ENCODE results near the gene VPREB3. TPM values are rescaled to one million over a fixed set of nuclear protein-coding genes. Genes with fewer than 3 reads are reported as not detected.

The VPREB3 gene
- total and polyA plus RNA-seq, 7 donors = 0.61 to 3.2 (median 0.85) TPM

DNA sequence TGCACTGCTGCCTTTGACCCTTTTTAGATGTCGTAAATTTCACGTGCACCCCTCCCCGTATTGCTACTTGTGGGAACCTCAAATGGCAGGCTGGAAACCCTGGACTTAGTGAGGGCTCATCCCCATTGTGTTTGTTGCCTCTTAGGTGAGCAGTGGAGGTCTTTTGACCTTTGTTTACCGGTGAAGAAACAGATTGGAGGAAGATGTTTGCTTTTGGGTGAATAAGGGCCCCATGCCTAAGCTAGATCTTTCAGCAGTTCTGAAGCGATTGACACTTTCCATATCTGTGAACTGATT is 33.3 kb upstream of the VPREB3 start:
- Histone ChIP-seq H3K4me3 (peak overlapping the region; percentile 92), H3K27ac (peak overlapping the region; percentile 99), H3K4me1 (peaks cover 32% of the 10 kb centered on the region), H3K9me3 (no peaks in the 10 kb centered on the region), H3K36me3 (ENCODE audit: insufficient read depth in 1 of 2, low read depth in 1 of 2) (peaks cover 0 to 13% of the 10 kb centered on the region in 2 donors), H3K27me3 (ENCODE audit: insufficient read depth in 3 of 3, low read length in 2 of 3) (no peaks in the 10 kb centered on the region)
- DNase-seq (no peak), ATAC-seq (no peak)
- intact Hi-C loops (cut with DNase I) = loop anchor here (5.0 kb wide), 3 partner anchors 35 to 60 kb away; no protein-coding TSS in a partner anchor
- WGBS, 3 donors = 0 to 1% (median 0%) methylated on average over 5 of the region's 5 CpGs
- TF ChIP-seq, protein P1, sequence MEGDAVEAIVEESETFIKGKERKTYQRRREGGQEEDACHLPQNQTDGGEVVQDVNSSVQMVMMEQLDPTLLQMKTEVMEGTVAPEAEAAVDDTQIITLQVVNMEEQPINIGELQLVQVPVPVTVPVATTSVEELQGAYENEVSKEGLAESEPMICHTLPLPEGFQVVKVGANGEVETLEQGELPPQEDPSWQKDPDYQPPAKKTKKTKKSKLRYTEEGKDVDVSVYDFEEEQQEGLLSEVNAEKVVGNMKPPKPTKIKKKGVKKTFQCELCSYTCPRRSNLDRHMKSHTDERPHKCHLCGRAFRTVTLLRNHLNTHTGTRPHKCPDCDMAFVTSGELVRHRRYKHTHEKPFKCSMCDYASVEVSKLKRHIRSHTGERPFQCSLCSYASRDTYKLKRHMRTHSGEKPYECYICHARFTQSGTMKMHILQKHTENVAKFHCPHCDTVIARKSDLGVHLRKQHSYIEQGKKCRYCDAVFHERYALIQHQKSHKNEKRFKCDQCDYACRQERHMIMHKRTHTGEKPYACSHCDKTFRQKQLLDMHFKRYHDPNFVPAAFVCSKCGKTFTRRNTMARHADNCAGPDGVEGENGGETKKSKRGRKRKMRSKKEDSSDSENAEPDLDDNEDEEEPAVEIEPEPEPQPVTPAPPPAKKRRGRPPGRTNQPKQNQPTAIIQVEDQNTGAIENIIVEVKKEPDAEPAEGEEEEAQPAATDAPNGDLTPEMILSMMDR (IDR thresholded peaks at IDR 0.05) = no peak

DNA sequence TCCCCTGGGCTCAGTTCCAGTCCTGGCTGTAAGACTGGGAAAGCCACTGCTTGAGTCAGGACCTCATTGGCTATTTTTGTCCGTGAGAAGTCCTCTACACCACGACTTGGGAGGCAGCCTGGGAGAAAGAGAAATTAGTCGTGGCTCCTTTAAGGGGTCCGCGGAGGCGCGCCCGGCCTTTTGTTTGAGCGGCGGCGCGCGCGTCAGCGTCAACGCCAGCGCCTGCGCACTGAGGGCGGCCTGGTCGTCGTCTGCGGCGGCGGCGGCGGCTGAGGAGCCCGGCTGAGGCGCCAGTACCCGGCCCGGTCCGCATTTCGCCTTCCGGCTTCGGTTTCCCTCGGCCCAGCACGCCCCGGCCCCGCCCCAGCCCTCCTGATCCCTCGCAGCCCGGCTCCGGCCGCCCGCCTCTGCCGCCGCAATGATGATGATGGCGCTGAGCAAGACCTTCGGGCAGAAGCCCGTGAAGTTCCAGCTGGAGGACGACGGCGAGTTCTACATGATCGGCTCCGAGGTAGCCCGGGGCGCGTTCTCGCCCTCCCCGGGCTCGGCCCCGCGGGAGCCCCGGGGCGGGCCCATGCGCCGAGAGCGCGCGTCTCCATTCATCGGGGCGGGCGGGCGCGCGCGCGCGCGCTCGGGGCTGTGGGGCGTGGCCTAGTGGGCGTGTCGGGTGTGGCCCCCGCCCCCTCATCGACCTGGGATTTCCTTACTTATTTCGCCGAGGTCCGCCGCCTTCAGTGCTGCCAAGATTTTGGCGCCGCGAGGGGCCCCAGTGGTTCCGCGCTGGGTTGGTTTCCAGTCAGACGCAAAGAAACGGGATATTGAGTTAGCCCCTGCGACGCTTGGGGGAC is 32.8 kb upstream of the VPREB3 start, which contains the start of gene SMARCB1:
SMARCB1 (plus strand) TSS at position 215 of the 848 bp plus-strand sequence; CDS start at position 419, 204 bp downstream.
- DNase-seq (peak; percentile 94 to 96), ATAC-seq (peak; percentile 90 to 92 (median 92))
- peaks cover 32% of the 10 kb centered on the region for H3K4me1 ChIP-seq
- H3K27ac ChIP-seq = peak within 1 kb of the TSS; percentile 99
- TF ChIP-seq, protein P1 (IDR thresholded peaks at IDR 0.05) = no peak
- H3K36me3 ChIP-seq (ENCODE audit: insufficient read depth in 1 of 2, low read depth in 1 of 2) = peaks cover 0 to 7% of the 10 kb centered on the region in 2 donors
- intact Hi-C loops (cut with DNase I) = loop anchor here (5.0 kb wide), 3 partner anchors 35 to 60 kb away; no protein-coding TSS in a partner anchor
- peak within 1 kb of the TSS; percentile 92 for H3K4me3 ChIP-seq
- H3K9me3 ChIP-seq = no peaks in the 10 kb centered on the region
- WGBS, 3 donors = 0 to 1% (median 0%) methylated on average over 73 to 97 of the region's 97 CpGs
- no peaks in the 10 kb centered on the region for H3K27me3 ChIP-seq (ENCODE audit: insufficient read depth in 3 of 3, low read length in 2 of 3)

DNA sequence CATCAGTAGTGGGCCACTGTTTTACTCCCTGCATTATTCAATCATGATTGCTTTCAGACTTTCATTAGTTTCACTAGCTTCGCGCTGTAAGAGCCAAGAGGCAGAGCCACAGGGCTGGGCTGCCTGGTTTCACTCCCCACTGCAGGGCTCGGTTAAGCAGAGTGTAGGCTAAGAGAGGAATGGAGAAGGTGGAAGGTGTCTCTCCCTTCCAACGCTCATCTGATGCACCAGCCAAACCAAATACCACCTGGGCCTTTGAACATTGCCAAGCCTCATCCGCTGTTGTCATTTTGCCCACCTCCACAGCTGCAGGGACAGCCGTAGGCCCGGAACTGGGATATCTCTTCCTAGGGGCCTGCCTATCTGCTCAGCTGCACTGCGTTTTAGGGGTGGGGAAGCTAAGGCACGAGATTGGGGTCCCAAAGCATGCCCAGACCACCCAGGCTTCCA is 32.1 kb upstream of the VPREB3 start:
- DNase-seq (no peak), ATAC-seq (peak; percentile 30 to 59 (median 44))
- Histone ChIP-seq H3K36me3 (ENCODE audit: insufficient read depth in 1 of 2, low read depth in 1 of 2) (no peaks in the 10 kb centered on the region), H3K9me3 (no peaks in the 10 kb centered on the region), H3K27ac (peak overlapping the region; percentile 99), H3K27me3 (ENCODE audit: insufficient read depth in 3 of 3, low read length in 2 of 3) (no peaks in the 10 kb centered on the region), H3K4me1 (peaks cover 32% of the 10 kb centered on the region), H3K4me3 (peak overlapping the region; percentile 92)
- WGBS, 3 donors = 9 to 22% (median 14%) methylated on average over 9 of the region's 9 CpGs
- intact Hi-C loops (cut with DNase I) = loop anchor here (5.0 kb wide), 3 partner anchors 36 to 61 kb away; no protein-coding TSS in a partner anchor
- TF ChIP-seq, protein P1 (IDR thresholded peaks at IDR 0.05) = no peak

DNA sequence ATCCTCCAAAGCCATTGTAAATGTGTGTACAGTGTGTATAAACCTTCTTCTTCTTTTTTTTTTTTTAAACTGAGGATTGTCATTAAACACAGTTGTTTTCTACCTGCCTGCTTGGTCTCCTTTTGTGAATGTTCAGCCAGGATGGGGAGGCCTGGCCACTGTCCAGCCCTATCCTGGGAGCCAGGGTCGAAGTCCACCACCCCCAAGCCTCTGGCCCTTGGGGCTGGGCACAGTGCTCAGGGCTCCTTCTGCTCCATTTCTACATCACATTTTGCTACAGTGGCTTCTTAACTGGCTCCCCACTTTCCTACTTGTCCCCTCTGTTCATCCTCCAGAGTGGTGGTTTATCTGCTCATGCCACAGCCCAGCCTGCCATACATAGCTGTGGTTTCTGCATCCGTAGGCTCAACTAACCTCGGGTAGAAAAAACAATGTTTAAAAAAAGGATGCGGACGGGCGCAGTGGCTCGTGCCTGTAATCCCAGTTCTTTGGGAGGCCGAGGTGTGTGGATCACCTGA is 30.0 kb upstream of the VPREB3 start:
- ATAC-seq = no peak
- TF ChIP-seq, protein P1 (IDR thresholded peaks at IDR 0.05) = no peak
- 86 to 90% (median 90%) methylated on average over 8 of the region's 8 CpGs for WGBS, 3 donors
- intact Hi-C loops (cut with DNase I) = no loop called here
- no peak for DNase-seq
- no peak overlapping the region for H3K4me3 ChIP-seq
- H3K4me1 ChIP-seq = peaks cover 26% of the 10 kb centered on the region
- H3K27ac ChIP-seq = peak overlapping the region; percentile 99
- H3K9me3 ChIP-seq = no peaks in the 10 kb centered on the region
- H3K27me3 ChIP-seq (ENCODE audit: insufficient read depth in 3 of 3, low read length in 2 of 3) = no peaks in the 10 kb centered on the region
- no peaks in the 10 kb centered on the region for H3K36me3 ChIP-seq (ENCODE audit: insufficient read depth in 1 of 2, low read depth in 1 of 2)

Measured in psoas muscle (tissue), 8 donors.